ENCODE data around the gene EFCAB12.

- TF ChIP-seq CTCF (IDR thresholded peaks at IDR 0.05; ENCODE audit: poor library complexity) (no peak), EZH2 (IDR thresholded peaks at IDR 0.05; ENCODE audit: borderline replicate concordance) (no peak), EZH2phosphoT487 (IDR thresholded peaks at IDR 0.05; ENCODE audit: low read depth, severe bottlenecking, unreplicated experiment) (no peak)
These were observed 43.7 kb downstream of the EFCAB12 start for GRCh38 chr3:129384594-129385323.
